SIG-M5 treated with dmso at 0.1 percent for 504 hours (cell line): ENCODE measurements around the gene SEC24B.
"Not testable (repeated sequence)": the region's sequence is repeated elsewhere in the genome, so short reads cannot be mapped to it uniquely, and the experiment has no call there.

Experiments used
- DNase-seq: peaks from one replicate; lab custom pipeline; 2025; ENCODE audit not compliant: unreplicated experiment; lab: John Stamatoyannopoulos, UW

SEC24B gene

GRCh38 chr4:109432203-109432602, 1.4 kb upstream of the SEC24B start:
- no peak for DNase-seq

GRCh38 chr4:109432696-109433095, 919 bp upstream of the SEC24B start:
- no peak for DNase-seq

DNA sequence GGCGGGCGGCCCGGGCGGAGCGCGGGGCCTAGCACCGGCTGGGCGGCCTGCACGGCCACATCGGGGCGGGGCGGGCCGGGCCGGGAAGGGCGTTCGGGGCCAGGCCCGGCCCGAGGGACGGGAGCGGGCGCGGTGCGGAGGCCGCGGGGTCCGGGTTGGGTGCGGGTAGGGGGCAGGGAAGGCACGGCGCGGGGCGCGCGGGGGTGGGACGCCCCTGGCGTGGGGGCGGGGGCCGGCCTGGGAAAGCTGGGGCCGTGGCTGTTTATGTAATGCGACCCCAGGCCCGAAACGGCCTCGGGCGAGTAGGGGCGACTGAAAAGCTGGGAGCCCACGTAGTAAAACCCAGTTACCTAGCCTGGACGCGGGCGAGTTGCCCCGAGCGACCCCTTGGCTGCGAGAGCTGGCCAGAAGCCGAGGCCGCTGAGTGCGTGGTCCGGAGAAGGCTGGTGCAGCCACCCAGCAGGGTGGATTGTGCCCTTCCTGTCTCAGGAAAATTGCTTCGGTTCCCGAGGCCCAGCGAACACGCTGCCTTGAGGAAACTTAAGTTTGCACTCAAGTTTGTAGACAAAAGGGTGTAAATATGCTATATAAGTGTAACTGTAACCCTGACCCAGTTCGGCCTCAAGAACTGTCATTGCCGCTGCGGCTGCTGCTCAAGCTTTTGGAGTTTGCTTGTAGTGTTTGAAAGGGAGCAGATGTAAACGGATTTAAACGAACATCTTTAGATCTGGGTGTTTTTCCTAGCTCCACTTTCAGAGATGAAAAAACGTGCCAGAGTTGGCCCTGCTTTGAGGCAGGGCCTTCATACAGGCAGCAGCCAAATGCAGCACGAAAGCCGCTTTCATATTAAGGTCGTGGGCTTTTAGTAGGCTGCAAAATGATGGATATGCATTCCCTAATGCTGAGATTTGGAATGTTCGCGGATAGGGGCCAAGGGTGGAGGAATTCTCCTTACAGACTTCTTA, 674 bp downstream of the SEC24B start:
- no peak for DNase-seq

DNA sequence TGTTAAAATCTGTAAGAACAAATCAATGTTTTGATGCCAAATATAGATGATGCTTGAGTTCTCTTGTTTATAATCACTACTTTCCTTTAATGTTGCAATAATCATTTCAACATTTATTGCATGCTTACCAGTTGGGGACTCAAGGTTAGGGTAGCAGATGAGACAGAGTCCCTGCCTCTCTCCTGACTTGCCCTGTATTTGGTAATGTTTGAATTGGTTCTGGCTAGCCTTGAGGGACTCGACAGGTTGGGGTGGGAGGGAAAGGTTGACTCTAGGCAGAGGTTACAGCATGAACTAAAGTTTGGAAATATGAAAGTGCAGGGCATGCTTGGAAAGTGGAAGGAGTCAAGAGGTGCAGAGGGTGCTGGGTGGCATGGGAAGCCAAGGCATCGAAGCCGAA, 2.0 kb downstream of the SEC24B start:
- DNase-seq, result peak; percentile 15

- DNase-seq, result no peak
Measured at GRCh38 chr4:109436504-109436903, 2.9 kb downstream of the SEC24B start.

DNA sequence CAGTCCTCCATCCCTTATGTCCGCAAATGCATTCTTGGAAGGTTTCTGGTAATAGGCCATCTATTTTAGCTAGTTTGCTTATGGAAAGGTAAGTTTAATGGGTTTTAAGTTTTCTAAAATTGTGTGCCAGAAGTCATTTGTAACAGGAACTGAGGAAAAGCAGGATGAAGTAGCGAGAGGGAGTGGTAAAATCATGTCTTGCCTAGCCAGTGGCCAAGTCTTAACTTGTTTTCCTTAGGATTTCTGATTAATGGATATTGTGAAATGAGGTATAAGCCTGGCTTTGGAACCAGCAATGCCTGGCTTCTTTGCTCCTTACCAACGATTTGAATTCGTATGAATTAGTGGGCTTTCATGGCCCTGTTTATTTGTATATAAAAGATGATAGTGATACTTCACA, 7.3 kb downstream of the SEC24B start:
- DNase-seq, result no peak

- DNase-seq, result no peak
Measured at GRCh38 chr4:109441862-109442458, 8.3 kb downstream of the SEC24B start.

DNA sequence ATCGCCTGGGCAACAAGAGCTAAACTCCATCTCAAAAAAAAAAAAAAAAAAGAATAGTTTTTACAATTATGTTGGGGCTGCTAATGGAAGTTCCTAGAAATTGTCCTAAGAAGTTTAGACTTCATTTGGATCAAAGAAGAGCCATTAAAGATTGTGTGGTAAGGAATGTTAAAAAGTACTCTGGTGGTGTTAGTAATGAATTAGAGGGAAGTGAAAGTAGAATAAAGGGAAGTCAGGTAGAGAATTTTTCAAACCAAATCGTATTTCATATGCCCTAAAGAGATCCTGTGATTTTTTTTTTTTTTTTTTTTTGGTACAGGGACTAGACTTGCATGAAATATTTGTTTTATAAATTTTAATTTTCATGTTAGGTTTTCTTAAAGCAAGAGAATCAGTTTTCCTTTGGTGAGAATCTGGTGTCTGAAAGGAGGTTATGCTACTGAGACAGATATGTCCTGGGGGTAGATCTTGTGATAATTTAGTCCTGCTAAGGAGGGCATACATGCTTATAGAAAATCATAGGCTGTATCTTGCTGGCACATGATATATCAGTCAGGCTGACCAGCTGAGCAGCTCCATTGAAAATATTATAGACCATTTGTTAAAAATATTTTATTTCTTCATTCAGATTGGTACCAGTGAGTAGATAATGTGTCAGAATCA, 10.7 kb downstream of the SEC24B start:
- peak; percentile 30 for DNase-seq

GRCh38 chr4:109447278-109447677, 13.7 kb downstream of the SEC24B start:
- no peak for DNase-seq

GRCh38 chr4:109451544-109452273, 18.1 kb downstream of the SEC24B start:
- DNase-seq, result no peak

- not testable (repeated sequence) for DNase-seq
Measured at GRCh38 chr4:109453110-109453509, 19.5 kb downstream of the SEC24B start.

DNA sequence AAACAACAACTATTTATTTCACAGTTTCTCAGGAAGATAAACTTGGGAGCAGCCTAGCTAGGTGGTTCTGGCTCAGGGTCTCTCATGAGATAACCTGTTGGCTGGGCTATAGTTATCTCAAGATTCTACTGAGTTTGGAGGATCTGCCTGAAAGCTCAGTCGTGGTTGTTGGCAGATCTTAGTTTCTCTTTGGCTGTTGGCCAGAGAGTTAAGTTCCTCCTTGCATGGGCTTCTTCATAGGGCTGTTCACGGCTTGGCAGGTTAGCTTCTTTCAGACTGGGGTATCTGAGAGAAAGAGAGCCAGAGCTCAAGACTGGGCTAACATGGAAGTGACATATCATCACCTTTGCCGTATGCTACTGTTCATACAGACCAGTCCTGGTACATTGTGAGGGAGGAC, 28.7 kb downstream of the SEC24B start:
- no peak for DNase-seq

GRCh38 chr4:109462802-109463201, 29.2 kb downstream of the SEC24B start:
- DNase-seq, result no peak

DNA sequence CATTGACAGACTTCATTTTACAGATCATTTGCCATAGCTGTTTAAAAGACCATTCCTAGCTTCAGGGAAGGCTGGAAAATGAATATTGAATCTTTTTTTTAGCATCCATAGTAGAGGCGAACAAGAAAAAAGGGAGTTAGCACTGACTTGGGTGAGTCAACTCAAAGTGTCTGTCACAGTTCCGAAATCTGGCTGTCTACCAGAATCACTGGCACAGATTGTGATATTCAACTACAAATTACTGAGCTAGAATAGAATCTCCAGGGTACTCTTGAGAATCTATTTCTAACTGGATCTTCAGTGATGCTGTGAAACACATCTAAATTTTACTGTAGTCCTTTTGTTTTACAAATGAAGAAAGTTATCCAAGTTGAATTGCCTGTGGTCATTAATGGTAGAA, 31.5 kb downstream of the SEC24B start:
- no peak for DNase-seq

- no peak for DNase-seq
Measured at GRCh38 chr4:109469915-109470314, 36.3 kb downstream of the SEC24B start.

- DNase-seq, result peak; percentile 6
Measured at GRCh38 chr4:109472343-109472761, 38.7 kb downstream of the SEC24B start.

- DNase-seq, result no peak
Measured at GRCh38 chr4:109473824-109474223, 40.2 kb downstream of the SEC24B start.

GRCh38 chr4:109486007-109486406, 52.4 kb downstream of the SEC24B start:
- no peak for DNase-seq

- DNase-seq, result no peak
Measured at GRCh38 chr4:109494563-109494962, 60.9 kb downstream of the SEC24B start.

GRCh38 chr4:109495514-109495913, 61.9 kb downstream of the SEC24B start:
- DNase-seq, result no peak

DNA sequence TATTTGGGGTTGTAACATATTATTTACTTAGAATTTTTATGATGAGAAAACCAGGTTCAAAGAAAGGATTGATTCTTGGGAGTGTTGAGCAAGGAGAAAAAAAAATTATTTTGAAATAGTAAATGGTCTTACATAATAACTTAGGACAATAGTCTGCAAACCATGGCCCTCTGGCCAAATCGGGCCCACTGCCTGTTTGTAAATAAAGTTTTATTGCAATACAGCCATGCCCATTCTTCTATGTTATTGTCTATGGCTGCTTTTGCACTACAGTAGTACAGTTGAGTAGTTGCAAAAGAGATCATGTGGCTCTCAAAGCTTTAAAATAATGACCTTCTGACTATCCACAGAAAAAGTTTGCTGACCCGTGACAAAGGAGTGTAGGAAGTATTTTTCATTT, 63.3 kb downstream of the SEC24B start:
- DNase-seq, result no peak
